K562 (cell line): Measurements from ENCODE around the gene HRH1. TPM values are rescaled to one million over a fixed set of nuclear protein-coding genes. Genes with fewer than 3 reads are reported as not detected.

Experiments used
- ATF3 ChIP-seq, 2 experiments: fragments of 450-650 bp in 1 of 2; sonication (generic) in 1 of 2; formaldehyde crosslinking in 1 of 2; IDR thresholded peaks in 1 of 2; conservative IDR thresholded peaks in 1 of 2; 2 replicates each; pipeline versions ENCODE4 v1.6.1 to v1.8.1; 2016 to 2023; ENCODE audit warnings: mild to moderate bottlenecking in 2 of 2, moderate library complexity in 2 of 2, inconsistent platforms in 1 of 2, missing genetic modification reagents in 1 of 2
- BCOR ChIP-seq: fragments of 450-650 bp; IDR thresholded peaks from 2 replicates; pipeline ENCODE4 v1.6.1; 2016
- CTCF ChIP-seq, 3 experiments: IDR thresholded peaks in 2 of 3; conservative IDR thresholded peaks in 1 of 3; 2 replicates each; pipeline ENCODE4 v1.5.1; 2011 to 2012; ENCODE audit warnings: low read length in 3 of 3, mild to moderate bottlenecking in 3 of 3, control low read depth in 2 of 3, improper control_type of control experiment in 1 of 3, inconsistent platforms in 1 of 3, low read depth in 1 of 3, mixed read lengths in 1 of 3, moderate library complexity in 1 of 3; ENCODE audit not compliant: insufficient read depth in 2 of 3
- MAFF ChIP-seq: IDR thresholded peaks from 2 replicates; pipeline ENCODE4 v1.6.1; 2012; ENCODE audit warnings: low read length, improper control_type of control experiment
- NR2F6 ChIP-seq: fragments of 450-650 bp; formaldehyde crosslinking; IDR thresholded peaks from 2 replicates; pipeline ENCODE4 v1.4.0; 2020; ENCODE audit warnings: mild to moderate bottlenecking
- PBX2 ChIP-seq, 2 experiments: IDR thresholded peaks in 1 of 2; conservative IDR thresholded peaks in 1 of 2; 2 replicates each; pipeline ENCODE4 v1.6.1; 2016; ENCODE audit warnings: low read depth in 2 of 2, mild to moderate bottlenecking in 1 of 2, missing compliant biosample characterization in 1 of 2, missing genetic modification characterization in 1 of 2, moderate library complexity in 1 of 2
- PML ChIP-seq: IDR thresholded peaks from 2 replicates; pipeline ENCODE4 v1.6.1; 2012; ENCODE audit warnings: low read length, inconsistent platforms
- SMC3 ChIP-seq: conservative IDR thresholded peaks from 2 replicates; pipeline ENCODE4 v1.6.1; 2011; ENCODE audit warnings: low read depth, low read length, improper control_type of control experiment; ENCODE audit not compliant: insufficient read depth
- SREBF1 ChIP-seq: fragments of 150-350 bp; IDR thresholded peaks from 2 replicates; pipeline ENCODE4 v1.6.1; 2014; ENCODE audit warnings: antibody characterized with exemption, low read depth, low read length, borderline replicate concordance
- SRSF1 ChIP-seq: fragments of 200-400 bp; formaldehyde crosslinking; IDR thresholded peaks from 2 replicates; pipeline ENCODE4 v1.6.1; 2017; ENCODE audit warnings: mild to moderate bottlenecking, low read depth, low read length, moderate library complexity
- TGIF2 ChIP-seq: sonication (generic); formaldehyde crosslinking; IDR thresholded peaks from 2 replicates; pipeline ENCODE4 v1.8.1; 2022; ENCODE audit warnings: mild to moderate bottlenecking, missing genetic modification reagents, moderate library complexity
- XRCC5 ChIP-seq: fragments of 200-400 bp; formaldehyde crosslinking; IDR thresholded peaks from 2 replicates; pipeline ENCODE4 v1.6.1; 2017; ENCODE audit warnings: low read depth, mild to moderate bottlenecking, low read length
- ZNF740 ChIP-seq, 3 experiments: fragments of 200-800 bp in 1 of 3; sonication (Bioruptor generic) in 1 of 3; sonication (generic) in 1 of 3; formaldehyde crosslinking in 1 of 3; IDR thresholded peaks; 2 replicates each; pipeline versions ENCODE4 v1.6.1 to v1.8.0; 2016 to 2022; ENCODE audit warnings: mild to moderate bottlenecking in 2 of 3, missing compliant biosample characterization in 2 of 3, missing genetic modification characterization in 2 of 3, missing genetic modification reagents in 1 of 3
- polyA plus RNA-seq, 8 experiments: library from polyadenylated mRNA; depleted of rRNA in 4 of 8; stranded (reverse) in 5 of 8; unstranded in 3 of 8; fragments of >200 nt; fragmentation: Nextera tagmentation in 2 of 8; fragmentation: Illumina TruSeq in 1 of 8; extraction: Ambion mirVana in 2 of 8; extraction: Trizol in 1 of 8; gene quantifications; 2 replicates each; pipeline versions ENCODE4 v1.2.1 to v1.2.3, GENCODE V29; 2011 to 2014; ENCODE audit warnings: inconsistent platforms in 1 of 8, missing spikeins in 1 of 8
- total RNA-seq, 7 experiments: library from RNA; depleted of rRNA in 6 of 7; stranded (reverse); fragments of >200 nt in 6 of 7; fragmentation: Illumina TruSeq in 2 of 7; extraction: Trizol in 2 of 7; gene quantifications; 2 replicates each; pipeline versions ENCODE4 v1.2.1 to v1.2.3, GENCODE V29; 2011 to 2021; ENCODE audit warnings: low replicate concordance in 1 of 7

HRH1 gene
- total and polyA plus RNA-seq, 9 of the 15 experiments (the other 6 are each of a cell fraction or from before 2014, with no cell fraction given): 0.03 to 0.15 (median 0.06) TPM; not detected in 1

GRCh38 chr3:11236588-11237461 lies 82.5 kb downstream of the HRH1 start (continued):
- TF ChIP-seq ZNF740 (CRISPR knock-in tag; IDR thresholded peaks at IDR 0.05): no peak
- no peak for TF ChIP-seq ZNF740 (tag; IDR thresholded peaks at IDR 0.05)
- peak; percentile 60 for TF ChIP-seq SMC3
- no peak for TF ChIP-seq BCOR
- TF ChIP-seq NR2F6 (CRISPR knock-in tag): no peak
- TF ChIP-seq TGIF2 (CRISPR knock-in tag): no peak
- no peak for TF ChIP-seq XRCC5
- TF ChIP-seq SREBF1: no peak
- no peak for TF ChIP-seq MAFF
- no peak for TF ChIP-seq SRSF1
- TF ChIP-seq PML: no peak
- TF ChIP-seq ATF3 (IDR thresholded peaks at IDR 0.05): no peak
- TF ChIP-seq ATF3 (CRISPR knock-in tag; conservative IDR thresholded peaks at IDR 0.05): no peak
- TF ChIP-seq PBX2 (CRISPR knock-in tag; IDR thresholded peaks at IDR 0.05; ENCODE audit: low read depth): no peak
- 0 out of 2 replicates have a peak, but pooled peaks have one; percentile 29 for TF ChIP-seq PBX2 (tag; conservative IDR thresholded peaks at IDR 0.05; ENCODE audit: low read depth)
- peak; percentile 82 to 93 (median 89) for TF ChIP-seq CTCF (IDR thresholded peaks at IDR 0.05 in 2 of 3, conservative IDR thresholded peaks at IDR 0.05 in 1 of 3; ENCODE audit: insufficient read depth in 2 of 3, low read depth in 1 of 3, low read length in 3 of 3)
